Rectal smooth muscle tissue (tissue), 1 donor: ENCODE data around the gene TOR4A.

Source experiments
- H3K27ac ChIP-seq: one replicate; pipeline ENCODE4 v1.7.0; 2013; ENCODE audit warnings: low read depth, low read length, inconsistent platforms
- H3K27me3 ChIP-seq: one replicate; pipeline ENCODE4 v1.7.0; 2013; ENCODE audit warnings: low read length; ENCODE audit not compliant: control insufficient read depth, insufficient read depth
- H3K36me3 ChIP-seq: one replicate; pipeline ENCODE4 v1.7.0; 2013; ENCODE audit warnings: low read length; ENCODE audit not compliant: control insufficient read depth, insufficient read depth
- H3K4me1 ChIP-seq: one replicate; pipeline ENCODE4 v1.7.0; 2013; ENCODE audit warnings: low read length; ENCODE audit not compliant: control insufficient read depth, insufficient read depth
- H3K4me3 ChIP-seq: one replicate; pipeline ENCODE4 v1.7.0; 2013; ENCODE audit warnings: low read length
- H3K9ac ChIP-seq: one replicate; pipeline ENCODE4 v1.7.0; 2013; ENCODE audit warnings: low read length

TOR4A gene

GRCh38 chr9:137264067-137264466 is 13.5 kb upstream of the TOR4A start:
- Histone ChIP-seq H3K27me3 (no peaks in the 10 kb centered on the region), H3K4me3 (no peak overlapping the region), H3K4me1 (peaks cover 4% of the 10 kb centered on the region), H3K36me3 (peaks cover 38% of the 10 kb centered on the region), H3K9ac (no peak overlapping the region), H3K27ac (no peak overlapping the region)

GRCh38 chr9:137265496-137266161 is 11.9 kb upstream of the TOR4A start:
- H3K4me3 ChIP-seq: no peak overlapping the region
- peaks cover 35% of the 10 kb centered on the region for H3K36me3 ChIP-seq
- no peak overlapping the region for H3K9ac ChIP-seq
- peaks cover 9% of the 10 kb centered on the region for H3K4me1 ChIP-seq
- no peak overlapping the region for H3K27ac ChIP-seq
- H3K27me3 ChIP-seq: no peaks in the 10 kb centered on the region

GRCh38 chr9:137266162-137266527 is 11.4 kb upstream of the TOR4A start:
- Histone ChIP-seq H3K36me3 (peaks cover 39% of the 10 kb centered on the region), H3K4me3 (no peak overlapping the region), H3K4me1 (peaks cover 9% of the 10 kb centered on the region), H3K27me3 (no peaks in the 10 kb centered on the region), H3K27ac (no peak overlapping the region), H3K9ac (no peak overlapping the region)

GRCh38 chr9:137266585-137267453 is 10.7 kb upstream of the TOR4A start:
- Histone ChIP-seq H3K4me1 (peaks cover 9% of the 10 kb centered on the region), H3K27ac (no peak overlapping the region)

GRCh38 chr9:137267933-137268355 is 9.6 kb upstream of the TOR4A start:
- H3K36me3 ChIP-seq: peaks cover 48% of the 10 kb centered on the region

More at GRCh38 chr9:137266585-137267453, 10.7 kb upstream of the TOR4A start:
- Histone ChIP-seq H3K9ac (no peak overlapping the region), H3K27me3 (no peaks in the 10 kb centered on the region), H3K4me3 (no peak overlapping the region), H3K36me3 (peaks cover 39% of the 10 kb centered on the region)

GRCh38 chr9:137268538-137269201 is 8.9 kb upstream of the TOR4A start:
- Histone ChIP-seq H3K4me1 (peaks cover 9% of the 10 kb centered on the region), H3K4me3 (peak overlapping the region; percentile 20), H3K9ac (no peak overlapping the region), H3K27me3 (no peaks in the 10 kb centered on the region), H3K36me3 (peaks cover 48% of the 10 kb centered on the region), H3K27ac (peak overlapping the region; percentile 3)

More at GRCh38 chr9:137267933-137268355, 9.6 kb upstream of the TOR4A start:
- Histone ChIP-seq H3K4me3 (no peak overlapping the region), H3K9ac (no peak overlapping the region), H3K4me1 (peaks cover 9% of the 10 kb centered on the region), H3K27me3 (no peaks in the 10 kb centered on the region), H3K27ac (no peak overlapping the region)

GRCh38 chr9:137269231-137269772 is 8.2 kb upstream of the TOR4A start:
- peaks cover 9% of the 10 kb centered on the region for H3K4me1 ChIP-seq
- H3K27ac ChIP-seq: peak overlapping the region; percentile 3
- no peaks in the 10 kb centered on the region for H3K27me3 ChIP-seq
- no peak overlapping the region for H3K9ac ChIP-seq
- H3K4me3 ChIP-seq: peak overlapping the region; percentile 20
- H3K36me3 ChIP-seq: peaks cover 46% of the 10 kb centered on the region

GRCh38 chr9:137270929-137271695 is 6.4 kb upstream of the TOR4A start:
- Histone ChIP-seq H3K36me3 (peaks cover 36% of the 10 kb centered on the region), H3K27ac (no peak overlapping the region), H3K4me3 (no peak overlapping the region), H3K4me1 (peaks cover 9% of the 10 kb centered on the region), H3K9ac (no peak overlapping the region), H3K27me3 (no peaks in the 10 kb centered on the region)

- Histone ChIP-seq H3K27ac (no peak overlapping the region), H3K27me3 (no peaks in the 10 kb centered on the region), H3K4me1 (peaks cover 12% of the 10 kb centered on the region), H3K9ac (no peak overlapping the region), H3K36me3 (peaks cover 32% of the 10 kb centered on the region), H3K4me3 (no peak overlapping the region)
Measured at GRCh38 chr9:137271696-137272076, 5.8 kb upstream of the TOR4A start.

- peaks cover 29% of the 10 kb centered on the region for H3K36me3 ChIP-seq
- H3K4me1 ChIP-seq: peaks cover 14% of the 10 kb centered on the region
- no peak overlapping the region for H3K9ac ChIP-seq
- no peaks in the 10 kb centered on the region for H3K27me3 ChIP-seq
- no peak overlapping the region for H3K27ac ChIP-seq
- no peak overlapping the region for H3K4me3 ChIP-seq
Measured at GRCh38 chr9:137272241-137273094, 5.1 kb upstream of the TOR4A start.

GRCh38 chr9:137273095-137273490 is 4.4 kb upstream of the TOR4A start:
- Histone ChIP-seq H3K4me3 (no peak overlapping the region), H3K27me3 (no peaks in the 10 kb centered on the region), H3K4me1 (peaks cover 14% of the 10 kb centered on the region), H3K36me3 (peaks cover 25% of the 10 kb centered on the region), H3K27ac (no peak overlapping the region), H3K9ac (no peak overlapping the region)
